ENCODE data around the gene C19orf47.

GRCh38 chr19:40362160-40362559 is 14.0 kb upstream of the C19orf47 start:
- no peak for TF ChIP-seq EZH2 (IDR thresholded peaks at IDR 0.05; ENCODE audit: low read length, missing control alignments)
- no peak for TF ChIP-seq CTCF (conservative IDR thresholded peaks at IDR 0.05 in 1 of 2, IDR thresholded peaks at IDR 0.05 in 1 of 2; ENCODE audit: low read depth in 1 of 2, low read length in 2 of 2)

Measured in fibroblast of lung (primary cell).